RWPE1 (cell line): ENCODE data around the gene DTX1.
"Not testable (repeated sequence)": the region's sequence is repeated elsewhere in the genome, so short reads cannot be mapped to it uniquely, and the experiment has no call there.

Experiments
- CTCF ChIA-PET: fragments of 350-600 bp; sonication (Branson Sonifier 250); formaldehyde crosslinking; extraction: SDS; loops from one replicate; lab custom pipeline; 2021; lab: Yijun Ruan, JAX
- POLR2A ChIA-PET: fragments of 400-600 bp; formaldehyde crosslinking; extraction: SDS; loops from one replicate; lab custom pipeline; 2020; ENCODE audit warnings: antibody characterized with exemption; ENCODE audit not compliant: low non-redundant PET; lab: Yijun Ruan, JAX
- DNase-seq: peaks from one replicate; pipeline ENCODE4 v3.0.0; 2012; ENCODE audit warnings: low spot score
- H3K27ac ChIP-seq: fragments of 450-650 bp; 2 replicates; pipeline ENCODE4 v1.5.1; 2017
- CTCF ChIP-seq: fragments of 450-650 bp; conservative IDR thresholded peaks from 2 replicates; pipeline ENCODE4 v1.5.1; 2017; ENCODE audit warnings: low read depth, mild to moderate bottlenecking

The DTX1 gene

GRCh38 chr12:113116875-113117274, 60.3 kb downstream of the DTX1 start:
- H3K27ac ChIP-seq = no peak overlapping the region
- DNase-seq = no peak
- ChIA-PET POLR2A (no interaction called here), CTCF (interaction anchor here (0.7 kb wide), 1 partner anchor 1920 kb away, joined by 3 read pairs; no protein-coding TSS in a partner anchor)
- no peak for TF ChIP-seq CTCF

DNA sequence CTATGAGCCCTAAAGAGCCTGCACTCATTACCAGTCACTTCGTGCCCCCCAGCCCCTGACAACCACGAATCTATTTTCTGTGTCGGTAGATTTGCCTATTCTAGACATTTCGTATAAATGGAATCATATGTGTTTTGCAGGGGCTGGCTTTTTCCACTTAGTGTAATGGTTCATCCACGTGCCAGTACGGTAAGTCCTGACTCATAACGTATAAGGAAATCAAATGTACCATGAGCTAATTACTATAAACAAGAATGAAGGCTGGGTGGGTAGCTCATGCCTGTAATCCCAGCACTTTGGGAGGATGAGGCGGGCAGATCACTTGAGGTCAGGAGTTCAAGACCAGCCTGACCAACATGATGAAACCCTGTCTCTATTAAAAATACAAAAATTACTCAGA, 61.2 kb downstream of the DTX1 start:
- CTCF ChIA-PET = interaction anchor here (0.7 kb wide), 1 partner anchor 1919 kb away, joined by 3 read pairs; no protein-coding TSS in a partner anchor
- H3K27ac ChIP-seq, DNase-seq, POLR2A ChIA-PET: not testable (repeated sequence)

DNA sequence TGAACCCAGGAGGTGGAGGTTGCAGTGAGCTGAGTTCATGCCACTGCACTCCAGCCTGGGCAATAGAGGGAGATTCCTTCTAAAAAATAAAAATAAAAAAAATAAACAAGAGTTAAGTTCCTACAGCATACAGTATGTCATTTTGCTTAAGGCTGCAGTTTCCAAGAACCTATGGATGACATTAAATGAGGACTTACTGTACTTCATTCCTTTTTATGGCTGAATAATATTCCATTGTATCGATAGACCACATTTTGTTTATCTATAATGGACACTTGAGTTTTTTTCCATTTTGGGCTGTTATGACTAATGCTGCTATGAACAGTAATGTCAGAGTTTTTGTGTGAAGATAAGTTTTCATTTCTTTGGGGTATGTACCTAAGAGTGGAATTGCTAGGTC, 61.6 kb downstream of the DTX1 start:
- no peak for TF ChIP-seq CTCF
- POLR2A ChIA-PET = no interaction called here
- H3K27ac ChIP-seq = no peak overlapping the region
- DNase-seq = no peak
- CTCF ChIA-PET = no interaction called here

DNA sequence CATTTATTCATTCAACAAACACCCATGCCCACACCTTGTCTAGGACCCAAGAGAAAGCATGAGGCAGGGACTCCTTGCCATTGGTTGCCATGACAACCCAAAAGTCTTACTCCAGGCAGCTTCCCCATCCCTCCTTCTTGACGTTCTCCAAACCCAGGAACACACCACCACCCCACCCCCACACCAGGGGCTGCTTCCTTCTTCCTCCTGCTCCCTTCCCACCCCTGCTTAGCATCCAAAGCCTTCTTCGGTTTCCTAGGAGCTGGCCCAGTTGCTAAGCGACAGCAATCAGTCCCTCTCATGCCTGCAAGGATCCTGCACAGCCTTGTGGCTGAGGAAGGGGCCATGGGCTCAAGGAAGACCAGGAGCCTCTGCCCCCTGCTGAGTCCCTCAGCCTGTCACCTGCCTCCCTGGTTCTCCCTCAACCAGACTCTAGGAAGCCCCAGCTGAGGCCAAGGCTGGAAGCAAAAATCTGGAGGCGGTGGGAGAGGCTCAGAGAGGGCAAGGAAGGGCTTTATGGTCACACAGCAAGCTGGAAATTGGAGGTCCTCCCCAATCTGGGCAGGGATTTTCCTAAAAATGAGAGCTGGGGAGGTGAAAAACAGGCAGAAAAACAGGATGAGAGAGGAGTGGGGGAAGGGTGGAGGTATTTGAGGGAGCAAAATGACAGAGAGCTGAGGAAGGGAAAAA, 63.6 kb downstream of the DTX1 start:
- TF ChIP-seq CTCF = no peak
- no peak for DNase-seq
- no peak overlapping the region for H3K27ac ChIP-seq
- CTCF ChIA-PET = interaction anchor here (0.6 to 1.0 kb wide), 3 partner anchors 13 to 115 kb away, joined by 3 to 7 read pairs (median 4); no protein-coding TSS in a partner anchor
- POLR2A ChIA-PET = no interaction called here

DNA sequence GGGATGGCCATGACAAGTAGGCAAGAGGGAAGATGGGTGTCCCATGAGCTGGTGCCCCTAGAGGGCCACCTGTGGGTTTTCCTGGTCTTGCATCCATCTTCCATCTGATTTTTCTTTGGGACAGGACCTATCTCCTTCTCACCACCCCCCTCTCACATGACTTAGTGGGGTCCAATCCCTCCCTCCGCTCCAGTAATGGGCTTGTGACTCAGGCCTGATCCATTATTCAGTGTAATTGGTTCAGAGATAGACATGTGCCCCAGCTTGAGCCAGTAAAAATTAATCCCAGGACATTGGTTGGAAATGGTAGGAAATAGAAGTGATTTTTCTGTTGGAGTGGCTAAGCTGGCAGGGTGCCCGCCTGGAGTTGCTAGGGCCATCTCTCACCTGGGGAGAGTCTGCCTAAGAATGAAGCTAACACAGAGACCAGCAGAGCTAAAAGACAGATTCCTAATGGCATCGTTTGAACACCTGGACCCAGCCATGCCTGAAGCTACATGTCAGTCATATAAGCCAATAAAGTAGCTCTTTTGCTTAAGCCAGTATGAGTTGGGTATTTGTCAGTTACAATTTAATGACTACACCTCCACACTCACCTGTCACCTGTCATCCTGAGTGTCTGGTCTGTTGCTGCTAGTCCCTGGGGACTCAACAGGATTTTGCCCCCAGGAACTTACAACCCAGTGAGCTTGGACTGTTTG, 64.3 kb downstream of the DTX1 start:
- no peak for DNase-seq
- CTCF ChIA-PET = interaction anchor here (0.6 to 1.0 kb wide), 3 partner anchors 12 to 116 kb away, joined by 3 to 7 read pairs (median 4); no protein-coding TSS in a partner anchor
- POLR2A ChIA-PET = no interaction called here
- H3K27ac ChIP-seq = no peak overlapping the region
- TF ChIP-seq CTCF = no peak

GRCh38 chr12:113127791-113128199, 71.3 kb downstream of the DTX1 start:
- H3K27ac ChIP-seq = no peak overlapping the region
- POLR2A ChIA-PET = no interaction called here
- CTCF ChIA-PET = no interaction called here
- no peak for TF ChIP-seq CTCF
- no peak for DNase-seq
